Measurements from ENCODE around the gene RHBDD2. TPM values are rescaled to one million over a fixed set of nuclear protein-coding genes. Genes with fewer than 3 reads are reported as not detected.
A peak's percentile ranks its signal among the peaks of the same experiment; 100 is the strongest.
"Not testable (repeated sequence)": the region's sequence is repeated elsewhere in the genome, so short reads cannot be mapped to it uniquely, and the experiment has no call there.

Gene RHBDD2
- total RNA-seq, 4 donors from 2014 or later = 28.5 to 52.1 (median 38.2) TPM

DNA sequence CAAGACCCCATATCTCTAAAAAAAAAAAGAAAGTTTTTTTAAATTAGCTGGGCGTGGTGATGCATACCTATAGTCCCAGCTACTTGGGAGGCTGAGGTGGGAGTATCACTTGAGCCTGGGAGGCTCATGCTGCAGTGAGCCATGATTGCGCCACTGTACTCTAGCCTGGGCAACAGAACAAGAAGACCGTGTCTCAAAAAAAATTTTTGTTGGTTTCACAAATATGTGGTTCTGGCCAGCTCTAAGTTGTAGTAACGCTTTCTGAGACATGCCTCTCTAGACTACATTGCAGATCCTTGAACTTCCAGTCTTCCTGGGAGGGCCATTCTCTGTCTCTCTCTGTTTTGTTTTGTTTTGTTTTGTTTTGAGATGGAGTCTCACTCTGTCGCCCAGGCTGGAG lies 24.6 kb upstream of the RHBDD2 start:
- intact Hi-C loops (cut with DNase I; ENCODE audit: low total_unique reads) = no loop called here

DNA sequence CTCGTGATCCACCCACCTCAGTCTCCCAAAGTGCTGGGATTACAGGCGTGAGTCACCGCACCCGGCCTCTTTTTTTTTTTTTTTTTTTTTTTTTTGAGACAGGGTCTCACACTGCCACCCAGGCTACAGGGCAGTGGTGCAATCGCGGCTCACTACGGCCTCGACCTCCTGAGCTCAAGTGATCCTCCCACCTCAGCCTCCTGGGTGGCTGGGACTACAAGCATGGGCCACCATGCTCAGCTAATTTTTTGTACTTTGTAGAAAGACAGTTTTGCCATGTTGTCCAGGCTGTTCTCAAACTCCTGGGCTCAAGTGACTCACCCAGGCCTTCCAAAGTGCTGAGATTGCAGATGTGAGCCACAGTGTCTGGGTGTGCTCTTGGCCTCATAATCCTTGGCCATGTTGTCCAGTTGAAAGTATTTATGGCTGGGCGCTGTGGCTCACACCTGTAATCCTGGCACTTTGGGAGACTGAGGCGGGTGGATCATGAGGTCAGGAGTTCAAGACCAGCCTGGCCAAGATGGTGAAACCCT lies 24.0 kb upstream of the RHBDD2 start:
- H3K4me3 ChIP-seq; H3K27me3 ChIP-seq; intact Hi-C loops (cut with DNase I; ENCODE audit: low total_unique reads); H3K27ac ChIP-seq; in situ Hi-C loops (cut with MboI; ENCODE audit: low sequenced_read_pairs in 4 of 4); ATAC-seq; H3K4me1 ChIP-seq; DNase-seq; H3K9me3 ChIP-seq; H3K36me3 ChIP-seq: not testable (repeated sequence)

More for the DNA sequence above, 24.6 kb upstream of the RHBDD2 start:
- TF ChIP-seq POLR2A (IDR thresholded peaks at IDR 0.05) = no peak
- TF ChIP-seq, protein P1, sequence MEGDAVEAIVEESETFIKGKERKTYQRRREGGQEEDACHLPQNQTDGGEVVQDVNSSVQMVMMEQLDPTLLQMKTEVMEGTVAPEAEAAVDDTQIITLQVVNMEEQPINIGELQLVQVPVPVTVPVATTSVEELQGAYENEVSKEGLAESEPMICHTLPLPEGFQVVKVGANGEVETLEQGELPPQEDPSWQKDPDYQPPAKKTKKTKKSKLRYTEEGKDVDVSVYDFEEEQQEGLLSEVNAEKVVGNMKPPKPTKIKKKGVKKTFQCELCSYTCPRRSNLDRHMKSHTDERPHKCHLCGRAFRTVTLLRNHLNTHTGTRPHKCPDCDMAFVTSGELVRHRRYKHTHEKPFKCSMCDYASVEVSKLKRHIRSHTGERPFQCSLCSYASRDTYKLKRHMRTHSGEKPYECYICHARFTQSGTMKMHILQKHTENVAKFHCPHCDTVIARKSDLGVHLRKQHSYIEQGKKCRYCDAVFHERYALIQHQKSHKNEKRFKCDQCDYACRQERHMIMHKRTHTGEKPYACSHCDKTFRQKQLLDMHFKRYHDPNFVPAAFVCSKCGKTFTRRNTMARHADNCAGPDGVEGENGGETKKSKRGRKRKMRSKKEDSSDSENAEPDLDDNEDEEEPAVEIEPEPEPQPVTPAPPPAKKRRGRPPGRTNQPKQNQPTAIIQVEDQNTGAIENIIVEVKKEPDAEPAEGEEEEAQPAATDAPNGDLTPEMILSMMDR (IDR thresholded peaks at IDR 0.05 in 4 of 5, conservative IDR thresholded peaks at IDR 0.05 in 1 of 5) = no peak
- Histone ChIP-seq H3K4me1 (no peaks in the 10 kb centered on the region), H3K27me3 (no peaks in the 10 kb centered on the region), H3K36me3 (no peaks in the 10 kb centered on the region), H3K27ac (no peak overlapping the region), H3K4me3 (no peak overlapping the region), H3K9me3 (no peaks in the 10 kb centered on the region)
- in situ Hi-C loops (cut with MboI; ENCODE audit: low sequenced_read_pairs in 4 of 4) = no loop called here
- ATAC-seq (no peak), DNase-seq (peak in 1 of 2 donors; percentile 17)

DNA sequence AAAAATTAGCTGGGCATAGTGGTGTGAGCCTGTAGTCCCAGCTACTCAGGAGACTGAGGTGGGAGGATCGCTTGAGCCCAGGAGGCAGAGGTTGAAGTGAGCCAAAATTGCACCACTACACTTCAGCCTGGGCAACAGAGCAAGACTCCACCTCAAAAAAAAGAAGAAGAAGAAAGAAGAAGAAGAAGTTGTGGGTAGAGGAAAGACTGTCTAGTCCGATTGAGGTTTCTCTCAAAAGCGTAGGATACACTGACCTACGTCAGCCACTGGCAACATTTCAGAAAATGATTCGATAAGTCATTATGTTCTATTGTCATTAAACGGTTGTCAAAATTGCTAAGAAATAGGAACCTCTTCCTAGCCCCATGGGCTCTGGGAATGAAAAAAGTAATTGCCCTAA lies 22.3 kb upstream of the RHBDD2 start:
- no peaks in the 10 kb centered on the region for H3K27me3 ChIP-seq
- TF ChIP-seq POLR2A (IDR thresholded peaks at IDR 0.05) = no peak
- TF ChIP-seq, protein P1 (IDR thresholded peaks at IDR 0.05 in 4 of 5, conservative IDR thresholded peaks at IDR 0.05 in 1 of 5) = no peak
- no peaks in the 10 kb centered on the region for H3K4me1 ChIP-seq
- in situ Hi-C loops (cut with MboI; ENCODE audit: low sequenced_read_pairs in 4 of 4) = no loop called here
- no peaks in the 10 kb centered on the region for H3K9me3 ChIP-seq
- no peaks in the 10 kb centered on the region for H3K36me3 ChIP-seq
- H3K27ac ChIP-seq = no peak overlapping the region
- ATAC-seq (no peak), DNase-seq (no peak)
- H3K4me3 ChIP-seq = no peak overlapping the region
- intact Hi-C loops (cut with DNase I; ENCODE audit: low total_unique reads) = no loop called here

DNA sequence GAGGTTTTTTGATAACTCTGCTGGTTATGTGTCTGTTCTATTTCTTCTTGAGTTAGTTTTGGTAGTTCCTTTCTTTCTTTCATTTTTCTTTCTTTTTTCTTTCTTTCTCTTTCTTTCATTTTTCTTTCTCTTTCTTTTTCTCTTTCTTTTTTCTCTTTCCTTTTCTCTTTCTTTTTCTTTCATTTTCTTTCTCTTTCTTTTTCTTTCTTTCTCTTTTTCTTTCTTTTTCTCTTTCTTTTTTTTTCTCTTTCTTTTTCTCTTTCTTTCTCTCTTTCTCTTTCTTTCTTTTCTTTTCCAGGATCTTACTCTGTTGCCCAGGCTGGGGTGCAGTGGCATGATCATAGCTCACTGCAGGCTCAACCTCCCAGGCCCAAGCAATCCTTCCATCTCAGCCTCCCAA lies 20.4 kb upstream of the RHBDD2 start:
- no peak for ATAC-seq
- in situ Hi-C loops (cut with MboI; ENCODE audit: low sequenced_read_pairs in 4 of 4) = no loop called here
- H3K36me3 ChIP-seq = no peaks in the 10 kb centered on the region
- intact Hi-C loops (cut with DNase I; ENCODE audit: low total_unique reads) = no loop called here
- no peak overlapping the region for H3K27ac ChIP-seq
- DNase-seq = no peak
- TF ChIP-seq POLR2A (IDR thresholded peaks at IDR 0.05) = no peak
- TF ChIP-seq, protein P1 (IDR thresholded peaks at IDR 0.05 in 4 of 5, conservative IDR thresholded peaks at IDR 0.05 in 1 of 5) = no peak
- H3K4me1 ChIP-seq = no peaks in the 10 kb centered on the region
- no peaks in the 10 kb centered on the region for H3K27me3 ChIP-seq
- no peaks in the 10 kb centered on the region for H3K9me3 ChIP-seq
- H3K4me3 ChIP-seq = no peak overlapping the region

DNA sequence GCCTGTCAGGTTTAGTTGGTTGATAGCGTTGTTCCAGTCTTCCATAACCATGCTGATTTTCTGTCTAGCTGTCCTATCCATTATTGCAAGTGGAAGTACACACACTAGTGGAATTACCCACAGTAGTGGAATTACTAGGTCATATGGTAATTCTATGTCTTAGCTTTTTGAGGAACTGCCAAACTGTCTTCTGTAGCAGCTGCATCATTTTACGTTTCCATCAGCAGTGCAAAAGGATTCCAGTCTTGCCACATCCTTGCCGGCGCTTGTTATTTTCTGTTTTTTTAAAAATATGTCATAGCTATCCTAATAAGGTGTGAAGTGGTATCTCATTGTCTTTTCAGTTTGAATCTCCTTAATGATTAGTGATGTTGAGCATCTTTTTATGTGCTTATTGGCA lies 17.2 kb upstream of the RHBDD2 start:
- H3K27me3 ChIP-seq = no peaks in the 10 kb centered on the region
- no peak for TF ChIP-seq POLR2A (IDR thresholded peaks at IDR 0.05)
- TF ChIP-seq, protein P1 (IDR thresholded peaks at IDR 0.05 in 4 of 5, conservative IDR thresholded peaks at IDR 0.05 in 1 of 5) = no peak
- no peaks in the 10 kb centered on the region for H3K4me1 ChIP-seq
- no peaks in the 10 kb centered on the region for H3K9me3 ChIP-seq
- DNase-seq (no peak), ATAC-seq (peak in 1 of 2 donors; percentile 56)
- H3K4me3 ChIP-seq = no peak overlapping the region
- H3K27ac ChIP-seq = no peak overlapping the region
- in situ Hi-C loops (cut with MboI; ENCODE audit: low sequenced_read_pairs in 4 of 4) = loop anchor here in 1 of 4 donors (5.0 kb wide), 1 partner anchor 161 kb away; no protein-coding TSS in a partner anchor
- H3K36me3 ChIP-seq = no peaks in the 10 kb centered on the region
- intact Hi-C loops (cut with DNase I; ENCODE audit: low total_unique reads) = no loop called here

DNA sequence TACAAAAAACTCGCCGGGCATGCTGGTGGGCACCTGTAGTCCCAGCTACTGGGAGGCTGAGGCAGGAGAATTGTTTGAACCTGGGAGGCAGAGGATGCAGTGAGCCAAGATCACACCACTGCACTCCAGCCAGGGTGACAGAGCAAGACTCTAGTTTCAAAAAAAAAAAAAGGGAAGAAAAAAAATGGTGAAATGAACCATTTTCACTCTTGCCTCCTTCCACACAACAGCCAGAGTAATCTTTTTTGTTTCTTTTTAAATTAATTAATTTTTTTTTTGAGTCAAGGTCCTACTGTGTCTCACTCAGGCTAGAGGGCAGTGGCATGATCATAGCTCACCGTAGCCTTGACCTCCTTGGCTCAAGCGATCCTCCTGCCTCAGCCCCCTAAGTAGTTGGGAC lies 14.6 kb upstream of the RHBDD2 start:
- H3K9me3 ChIP-seq; H3K27me3 ChIP-seq; intact Hi-C loops (cut with DNase I; ENCODE audit: low total_unique reads); DNase-seq; ATAC-seq; H3K4me3 ChIP-seq; H3K27ac ChIP-seq; H3K4me1 ChIP-seq; H3K36me3 ChIP-seq: not testable (repeated sequence)
- in situ Hi-C loops (cut with MboI; ENCODE audit: low sequenced_read_pairs in 4 of 4) = loop anchor here in 1 of 4 donors (5.0 kb wide), 1 partner anchor 158 kb away; no protein-coding TSS in a partner anchor

Measured in gastrocnemius medialis (tissue), 4 donors.